NCI-H1436 (cell line): ENCODE measurements around the gene RAD51B.

Experiments
- DNase-seq: peaks from one replicate; lab custom pipeline; 2025; lab: John Stamatoyannopoulos, UW

RAD51B gene

DNA sequence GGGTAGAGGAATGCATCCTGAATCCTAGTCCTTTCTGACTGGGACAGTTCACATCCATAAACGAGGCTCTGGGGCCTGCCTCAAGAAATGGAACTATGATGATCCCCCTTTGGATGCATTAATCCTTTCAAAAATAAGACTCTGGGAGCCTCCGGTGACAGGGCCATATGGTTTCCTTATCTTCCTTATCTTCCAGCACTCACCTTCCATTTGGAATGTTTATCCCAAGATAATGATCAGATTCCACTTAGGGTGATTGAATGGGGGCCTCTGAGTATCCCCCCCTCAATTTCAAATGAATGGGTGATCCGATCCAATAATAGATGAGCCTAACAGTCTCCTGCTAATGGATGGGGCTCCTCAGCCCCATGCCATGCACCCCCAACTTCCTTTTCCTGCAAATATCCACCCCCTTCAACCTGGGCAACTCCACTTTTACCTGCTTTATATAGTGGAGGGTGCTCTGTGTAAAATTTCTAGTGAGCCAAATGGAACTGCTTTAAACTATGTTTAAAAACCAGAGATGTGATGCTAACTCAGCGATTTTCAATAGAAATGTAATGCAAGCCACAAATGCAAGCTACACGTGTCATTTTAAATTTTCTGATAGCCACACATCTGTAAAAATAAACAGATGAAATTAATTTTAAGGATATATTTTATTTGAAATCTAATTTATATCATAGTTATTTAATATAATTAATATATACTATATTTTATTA lies 815.5 kb downstream of the RAD51B start:
- DNase-seq = no peak

DNA sequence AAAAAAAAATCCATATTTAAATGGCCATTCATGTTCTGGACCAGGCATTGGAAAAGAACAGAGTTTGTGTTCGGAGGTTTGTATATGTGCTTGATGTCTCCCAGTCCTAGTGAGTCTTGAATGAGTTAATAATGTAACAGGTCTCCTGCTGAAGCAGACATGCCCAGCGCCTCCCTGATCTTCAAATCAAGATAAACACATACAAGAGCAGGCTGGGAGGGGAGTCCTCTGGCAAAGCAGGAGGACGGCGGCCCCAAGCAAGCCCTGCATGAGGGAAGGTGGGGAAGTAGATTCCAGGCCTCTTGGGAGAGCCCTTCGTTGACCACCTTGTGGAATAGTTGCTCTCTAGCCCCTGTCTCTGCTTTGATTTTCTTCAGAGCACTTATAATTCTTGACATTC lies 817.0 kb downstream of the RAD51B start:
- no peak for DNase-seq

DNA sequence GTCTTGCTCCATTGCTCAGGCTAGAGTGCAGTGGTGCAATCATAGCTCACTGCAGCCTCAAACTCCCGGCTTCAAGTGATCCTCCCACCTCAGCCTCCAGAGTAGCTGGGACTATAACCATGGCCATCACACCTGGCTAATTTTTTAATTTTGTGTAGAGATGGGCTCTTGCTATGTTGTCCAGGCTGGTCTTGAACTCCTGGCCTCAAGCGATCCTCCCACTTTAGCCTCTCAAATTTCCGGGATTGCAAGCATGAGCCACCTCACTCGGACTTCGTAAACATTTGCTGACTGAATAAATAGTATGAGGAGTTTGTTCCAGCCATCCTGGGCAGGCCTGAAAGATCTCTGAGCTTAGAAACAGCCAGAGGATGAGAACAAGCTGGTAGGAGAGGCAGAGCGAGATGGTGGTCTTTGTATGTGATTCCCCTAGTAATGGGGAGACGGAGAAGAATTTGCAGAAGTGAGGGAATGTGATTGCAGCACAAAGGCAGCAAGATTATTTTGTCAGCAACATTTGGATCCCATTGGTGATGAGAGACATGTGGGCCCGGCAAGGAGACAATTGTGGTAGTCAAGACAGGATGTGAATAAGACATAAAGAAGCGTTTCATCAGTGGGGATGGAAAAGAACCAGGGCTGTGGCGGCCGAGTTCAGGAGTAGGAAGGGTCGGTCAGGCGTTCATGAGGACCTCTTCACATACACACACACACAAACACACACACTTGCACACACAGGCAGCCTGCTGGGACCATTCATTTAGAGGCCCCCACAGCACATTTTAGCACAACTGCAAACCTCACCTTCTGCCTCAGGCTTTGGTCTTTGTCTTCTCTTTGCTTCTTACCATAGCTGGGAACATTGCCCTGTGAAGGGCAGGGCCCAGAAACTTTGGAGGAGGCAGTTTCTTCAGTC lies 817.8 kb downstream of the RAD51B start:
- no peak for DNase-seq

DNA sequence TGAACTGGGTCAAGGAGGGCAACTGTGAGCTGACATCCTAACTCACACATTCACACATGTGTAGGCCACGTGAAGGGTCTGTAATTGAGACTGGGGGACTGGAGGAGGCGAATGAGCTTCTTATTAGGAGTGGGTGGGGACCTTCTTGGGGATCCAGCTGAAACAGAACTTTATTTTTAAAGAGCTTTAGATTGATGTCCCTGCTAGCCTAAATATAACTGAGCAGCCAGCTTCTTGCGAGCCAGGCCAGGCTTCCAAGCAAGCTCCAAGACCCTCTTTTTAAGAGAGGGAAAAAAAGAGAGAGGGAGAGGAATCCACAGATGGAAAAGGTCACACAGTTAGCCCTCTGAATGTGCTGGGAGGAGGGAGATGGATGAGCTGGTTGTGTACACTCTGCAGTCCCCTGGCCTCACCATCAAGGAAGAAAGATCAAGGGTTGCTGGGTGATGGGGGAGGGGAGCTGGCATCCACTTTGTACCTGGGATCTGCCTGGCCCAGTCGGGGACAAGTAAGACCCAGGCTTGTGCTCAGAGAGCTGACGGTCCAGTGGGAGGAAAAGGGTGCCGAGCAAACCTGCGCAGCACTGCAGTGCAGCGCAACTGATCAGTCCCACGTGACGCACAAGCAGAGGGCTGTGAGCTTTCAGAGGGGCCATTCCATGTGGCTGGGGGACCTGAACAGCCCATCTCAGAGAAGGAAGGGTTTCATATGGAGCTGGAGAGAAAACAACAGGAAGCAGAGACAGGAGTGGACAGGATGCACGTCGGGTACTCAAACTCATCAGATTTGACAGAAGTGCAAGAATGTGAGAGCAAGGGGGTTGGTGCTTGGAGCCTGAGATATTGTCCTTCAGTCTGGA lies 818.8 kb downstream of the RAD51B start:
- no peak for DNase-seq

DNA sequence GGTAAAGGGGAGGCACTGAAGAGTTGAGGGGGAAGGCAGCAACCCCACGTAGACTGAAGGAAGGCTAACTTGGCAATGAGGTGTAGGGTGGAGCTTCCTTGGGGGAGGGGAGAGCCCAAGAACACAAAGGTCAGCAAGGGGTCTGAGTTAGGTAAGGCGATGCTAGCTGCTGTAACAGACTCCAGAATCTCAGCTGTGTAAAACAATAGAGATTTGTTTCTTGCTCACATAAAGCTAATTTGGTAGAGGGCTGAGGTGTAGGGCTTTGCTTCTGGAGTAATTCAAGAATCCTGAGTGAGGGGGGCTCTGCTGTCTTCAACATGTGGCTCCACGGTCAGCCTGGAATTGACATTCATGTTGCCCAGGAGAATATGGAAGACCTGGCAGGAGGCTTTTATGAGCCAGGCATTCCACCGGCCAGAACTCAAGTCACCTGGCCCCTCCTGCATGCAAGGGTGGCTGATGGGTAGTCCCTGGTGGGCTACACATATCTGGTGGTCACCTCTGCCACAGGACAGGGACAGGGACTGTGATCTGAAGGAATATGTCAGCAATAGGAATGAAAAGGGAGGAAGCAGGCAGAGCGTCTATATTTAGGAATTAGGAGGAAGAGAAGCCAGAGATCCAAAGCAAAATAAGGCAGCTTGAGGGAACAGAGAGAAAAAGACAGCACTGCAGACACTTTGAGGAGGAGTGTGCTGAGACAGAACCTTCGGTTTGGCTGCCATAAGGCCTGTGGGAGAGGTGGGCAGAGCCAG lies 819.6 kb downstream of the RAD51B start:
- no peak for DNase-seq

DNA sequence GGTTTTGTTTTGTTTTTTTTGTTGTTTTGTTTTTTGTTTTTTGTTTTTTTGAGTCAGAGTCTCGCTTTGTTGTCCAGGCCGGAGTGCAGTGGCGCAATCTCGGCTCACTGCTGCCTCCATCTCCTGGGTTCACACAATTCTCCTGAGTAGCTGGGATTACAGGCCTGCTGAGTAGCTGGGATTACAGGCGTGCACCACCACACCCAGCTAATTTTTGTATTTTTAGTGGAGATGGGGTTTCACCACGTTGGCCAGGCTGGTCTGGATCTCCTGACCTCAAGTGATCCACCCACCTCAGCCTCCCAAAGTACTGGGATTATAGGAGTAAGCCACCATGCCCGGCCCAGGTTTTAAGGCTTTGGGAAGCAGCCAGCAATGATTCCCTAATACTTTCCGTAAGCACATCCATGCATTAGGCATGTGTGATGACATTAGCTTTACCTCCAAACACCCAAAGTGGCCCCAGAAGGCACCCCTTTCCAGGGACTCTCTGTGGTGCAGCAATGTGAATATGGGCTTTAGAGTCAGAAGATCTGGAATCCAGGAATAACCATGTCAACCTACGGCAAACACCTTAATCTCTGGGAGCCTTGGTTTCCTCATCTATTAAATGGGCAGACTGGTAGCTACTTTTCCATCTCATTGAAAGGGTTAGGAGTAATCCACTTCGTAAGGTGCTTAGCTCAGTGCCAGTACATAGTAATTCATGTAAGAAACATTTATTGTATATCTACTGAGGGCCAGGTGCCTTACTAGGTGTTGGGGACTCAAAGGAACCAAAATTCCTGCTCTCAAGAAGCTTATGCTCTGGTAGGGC lies 820.4 kb downstream of the RAD51B start:
- no peak for DNase-seq

DNA sequence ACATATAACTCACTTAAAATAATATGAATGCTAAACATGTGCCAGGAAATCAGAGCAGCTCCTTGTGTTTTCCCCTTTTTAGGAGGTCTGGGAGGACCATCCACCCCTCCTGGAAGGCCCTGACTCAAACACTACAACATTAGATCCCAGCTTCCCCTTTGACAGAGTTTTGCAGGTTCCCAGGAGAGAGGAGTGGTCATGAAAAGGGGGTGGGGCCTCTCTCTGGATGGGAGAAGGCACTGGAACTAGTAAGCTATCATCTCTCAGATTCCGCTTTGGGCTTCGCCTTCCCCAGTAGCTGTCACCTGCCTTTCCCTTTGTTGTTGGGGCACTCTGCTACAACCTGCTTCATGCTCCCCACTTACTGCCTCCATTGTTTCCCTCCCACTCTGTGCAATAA lies 824.1 kb downstream of the RAD51B start:
- no peak for DNase-seq

DNA sequence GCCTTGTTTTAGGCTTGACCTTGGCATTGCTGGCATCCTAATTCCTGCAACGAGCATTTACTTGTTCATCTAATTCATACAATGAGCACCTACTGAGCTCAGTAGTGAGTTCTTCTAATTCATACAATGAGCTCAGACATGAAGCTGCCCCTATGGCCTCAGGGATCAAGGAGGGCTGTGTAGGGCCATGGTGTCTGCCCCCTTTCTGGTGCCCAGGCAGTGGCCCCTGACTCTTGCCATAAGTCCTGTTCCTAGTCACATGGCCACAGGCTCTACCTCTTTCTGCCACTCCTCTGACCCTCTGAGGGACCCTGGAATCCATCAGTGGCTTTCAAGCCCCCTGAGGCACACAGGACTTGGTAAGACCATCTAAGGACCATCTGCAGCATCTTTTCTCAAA lies 824.5 kb downstream of the RAD51B start:
- no peak for DNase-seq

DNA sequence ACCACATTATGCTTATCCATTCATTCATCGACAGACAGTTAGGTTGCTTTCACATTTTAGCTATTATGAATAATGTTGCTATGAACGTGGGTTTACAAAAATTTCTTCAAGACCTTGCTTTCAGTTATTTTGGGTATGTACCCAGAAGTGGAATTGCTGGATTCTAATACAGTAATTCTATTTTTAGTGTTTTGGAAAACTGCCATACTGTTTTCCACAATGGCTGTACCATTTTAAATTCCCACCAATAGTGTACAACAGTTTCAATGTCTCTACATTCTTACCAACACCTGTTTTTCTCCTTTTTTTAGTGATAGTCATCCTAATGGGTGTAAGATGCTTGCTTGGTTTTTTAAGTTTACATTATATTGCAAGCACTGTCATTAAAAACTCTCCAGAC lies 825.8 kb downstream of the RAD51B start:
- no peak for DNase-seq

DNA sequence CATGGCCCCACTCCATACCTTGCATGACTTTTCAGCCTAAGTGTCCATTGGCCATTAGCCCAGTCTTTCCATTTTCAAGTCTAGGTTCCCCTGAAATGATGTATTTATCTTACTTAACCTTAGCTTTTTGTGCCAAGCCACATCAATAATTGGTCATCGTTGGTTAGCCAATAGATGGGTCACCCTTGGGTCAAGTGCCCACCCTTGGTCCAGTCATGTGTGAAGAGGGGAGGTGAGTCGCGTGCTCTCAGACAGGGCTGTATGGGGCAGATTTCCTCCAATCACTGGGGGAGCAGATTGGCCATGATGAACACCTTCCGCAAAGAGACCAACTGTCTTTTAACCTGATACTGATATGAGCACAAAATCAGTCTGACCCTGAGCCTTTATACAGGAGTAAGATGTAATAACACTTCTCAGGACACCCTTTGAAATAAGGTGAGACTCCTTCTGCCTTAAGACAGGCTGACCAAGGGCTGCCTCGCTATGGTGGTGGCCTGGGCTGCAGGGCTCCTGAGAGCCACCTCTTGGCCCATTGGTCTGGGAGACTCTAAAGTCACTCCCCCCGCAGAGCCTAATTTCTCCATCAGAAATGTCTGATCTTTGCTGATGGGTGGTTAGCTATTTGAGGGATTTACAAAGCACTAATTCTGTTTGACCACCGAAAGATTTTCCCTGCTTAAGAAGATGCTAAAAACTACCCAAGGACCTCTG lies 830.1 kb downstream of the RAD51B start:
- DNase-seq = no peak

DNA sequence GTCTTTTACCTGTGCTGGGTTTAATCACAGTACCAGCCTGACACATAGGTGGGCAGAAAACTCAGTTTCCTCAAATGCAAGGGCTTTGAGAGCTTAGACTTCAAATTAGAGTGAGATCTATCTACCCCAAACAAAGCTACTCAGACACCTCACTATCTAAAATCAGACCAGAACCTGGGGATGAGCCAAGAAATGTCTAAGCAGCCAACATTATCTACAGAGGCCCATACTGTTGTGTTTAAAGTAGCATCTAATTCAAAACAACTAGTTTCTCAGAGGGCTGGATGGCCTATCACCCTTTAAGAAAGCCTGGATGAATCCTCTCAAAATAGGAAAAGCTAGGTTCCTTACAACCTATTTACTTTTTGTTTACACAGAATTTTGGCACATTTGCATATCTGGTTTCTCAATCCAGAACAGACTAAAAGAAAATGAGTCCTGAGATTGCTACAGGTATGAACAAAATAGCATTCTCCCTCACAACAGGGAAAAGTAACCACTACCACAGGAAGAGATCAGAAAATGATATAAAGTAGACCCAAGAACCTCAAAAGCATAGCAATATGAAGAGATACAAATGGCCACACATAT lies 830.9 kb downstream of the RAD51B start:
- DNase-seq = no peak

DNA sequence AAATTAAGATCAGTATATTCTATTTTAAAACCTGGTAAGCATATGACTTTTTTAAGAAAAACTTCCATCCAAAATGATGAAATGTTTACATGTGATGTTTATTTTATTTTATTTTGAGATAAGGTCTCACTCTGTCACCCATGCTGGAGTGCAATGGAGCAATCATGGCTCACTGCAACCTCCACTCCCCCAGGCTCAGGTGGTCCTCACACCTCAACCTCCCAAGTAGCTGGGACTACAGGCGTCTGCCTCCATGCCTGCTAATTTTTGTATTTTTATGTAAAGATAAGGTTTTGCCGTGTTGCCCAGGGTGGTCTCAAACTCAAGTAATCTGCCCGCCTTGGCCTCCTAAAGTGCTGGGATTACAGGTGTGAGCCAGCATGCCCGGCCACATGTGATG lies 831.5 kb downstream of the RAD51B start:
- no peak for DNase-seq

DNA sequence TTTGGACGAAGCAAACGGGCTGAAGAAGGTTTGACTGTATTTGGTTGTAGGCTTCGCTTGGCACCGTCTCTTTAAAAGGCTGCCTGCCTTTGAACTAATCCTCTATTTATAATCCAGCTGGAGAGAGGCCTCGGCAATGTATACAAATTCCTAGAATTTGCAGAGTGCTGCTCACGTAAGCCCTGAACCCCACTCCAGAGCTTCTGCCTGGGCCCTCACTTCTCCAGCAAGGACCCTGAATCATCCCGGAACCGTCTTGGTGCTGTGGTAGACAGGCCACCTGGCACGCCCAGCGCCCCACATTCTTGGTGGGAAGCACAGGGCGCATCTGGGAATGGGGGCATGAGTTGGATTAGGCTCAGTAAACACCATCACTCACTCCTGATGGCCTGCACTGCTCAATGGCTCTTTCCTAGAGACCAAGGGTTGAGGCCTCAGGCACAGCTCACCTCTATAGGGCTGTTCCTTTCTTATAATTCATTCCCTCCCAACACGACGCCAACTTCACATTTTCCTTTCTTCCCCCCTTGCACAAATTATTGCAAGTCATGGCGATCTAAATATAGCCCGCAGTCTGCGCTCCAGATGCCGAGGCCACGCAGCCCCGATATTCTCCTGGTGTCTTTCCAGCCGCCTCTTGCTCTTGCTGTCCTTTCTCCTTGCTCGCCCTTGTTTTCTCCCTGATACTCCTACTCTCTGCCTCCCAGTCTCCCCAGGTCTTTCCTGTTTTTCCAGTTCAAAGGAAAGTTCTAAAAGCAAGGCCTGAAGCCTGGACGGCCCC lies 832.3 kb downstream of the RAD51B start:
- DNase-seq = no peak

DNA sequence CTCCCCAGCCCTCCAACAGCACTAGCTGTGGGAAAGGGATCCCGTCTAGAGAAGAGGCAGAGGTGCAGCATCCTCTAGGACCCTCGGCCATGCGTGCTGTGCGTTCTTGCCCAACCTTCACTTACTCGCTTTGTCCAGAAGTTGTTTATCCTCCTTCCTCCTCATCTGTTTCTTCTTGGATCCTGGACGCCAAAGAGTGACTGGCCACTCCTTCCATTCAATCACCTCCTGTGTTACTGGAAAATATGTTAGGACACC lies 832.8 kb downstream of the RAD51B start:
- no peak for DNase-seq

DNA sequence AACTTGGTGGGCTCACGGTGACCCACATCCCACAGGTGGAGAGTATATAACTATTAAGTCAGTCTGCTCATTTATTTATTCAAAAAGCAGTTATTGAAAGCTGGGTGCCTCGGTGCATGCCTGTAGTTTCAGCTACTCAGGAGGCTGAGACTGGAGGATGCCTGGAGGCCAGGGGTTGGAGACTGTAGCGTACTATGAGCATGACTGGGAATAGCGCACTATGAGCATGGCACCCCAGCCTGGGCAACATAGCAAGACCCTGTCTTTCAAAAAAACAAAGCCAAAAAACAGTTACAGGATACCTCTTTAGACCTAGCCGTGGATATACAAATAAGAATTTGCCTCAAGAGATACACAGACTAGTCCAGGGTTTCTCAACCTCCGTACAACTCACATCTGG lies 833.5 kb downstream of the RAD51B start:
- no peak for DNase-seq

DNA sequence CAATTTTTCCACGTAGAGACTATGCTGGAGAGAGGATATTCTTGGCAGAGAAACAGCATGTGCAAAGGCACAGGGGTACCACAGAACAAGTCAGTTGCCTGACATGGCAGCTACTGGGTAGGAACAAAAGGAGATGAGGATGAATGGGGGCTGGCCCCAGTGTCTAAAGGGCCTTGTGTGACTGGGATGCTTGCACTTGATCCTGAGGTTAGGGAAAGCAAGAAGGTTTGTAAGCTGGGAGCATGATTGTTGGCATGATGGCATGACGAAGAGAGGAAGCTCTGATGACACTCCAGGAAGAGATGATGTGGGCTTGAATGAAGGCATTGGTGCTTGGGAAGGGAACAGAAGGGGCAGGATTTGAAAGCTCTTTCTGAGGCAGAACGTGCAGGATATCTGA lies 834.2 kb downstream of the RAD51B start:
- no peak for DNase-seq

DNA sequence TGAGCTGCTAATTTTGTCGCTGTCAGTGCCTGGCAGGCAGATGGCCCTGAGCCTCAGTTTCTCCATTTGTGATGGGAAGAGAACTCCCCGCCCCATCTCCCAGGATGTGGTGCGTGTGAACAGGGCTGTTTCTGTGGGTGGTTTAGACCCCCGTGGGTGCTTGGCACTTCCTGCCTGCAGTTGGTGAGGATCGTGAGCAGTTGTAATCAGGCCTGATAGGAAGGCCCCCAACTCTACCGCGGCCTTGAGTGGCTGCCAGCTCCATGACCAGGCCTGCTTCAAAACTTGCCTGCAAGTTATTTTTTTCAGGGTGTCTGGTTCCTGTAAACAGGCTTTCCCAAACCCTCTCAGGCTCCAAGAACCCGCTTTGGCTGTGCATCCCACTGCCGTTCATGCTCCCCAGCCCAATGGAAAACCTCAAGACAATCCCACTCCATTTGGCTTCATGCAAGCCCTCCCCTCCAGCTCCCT lies 834.9 kb downstream of the RAD51B start:
- no peak for DNase-seq

DNA sequence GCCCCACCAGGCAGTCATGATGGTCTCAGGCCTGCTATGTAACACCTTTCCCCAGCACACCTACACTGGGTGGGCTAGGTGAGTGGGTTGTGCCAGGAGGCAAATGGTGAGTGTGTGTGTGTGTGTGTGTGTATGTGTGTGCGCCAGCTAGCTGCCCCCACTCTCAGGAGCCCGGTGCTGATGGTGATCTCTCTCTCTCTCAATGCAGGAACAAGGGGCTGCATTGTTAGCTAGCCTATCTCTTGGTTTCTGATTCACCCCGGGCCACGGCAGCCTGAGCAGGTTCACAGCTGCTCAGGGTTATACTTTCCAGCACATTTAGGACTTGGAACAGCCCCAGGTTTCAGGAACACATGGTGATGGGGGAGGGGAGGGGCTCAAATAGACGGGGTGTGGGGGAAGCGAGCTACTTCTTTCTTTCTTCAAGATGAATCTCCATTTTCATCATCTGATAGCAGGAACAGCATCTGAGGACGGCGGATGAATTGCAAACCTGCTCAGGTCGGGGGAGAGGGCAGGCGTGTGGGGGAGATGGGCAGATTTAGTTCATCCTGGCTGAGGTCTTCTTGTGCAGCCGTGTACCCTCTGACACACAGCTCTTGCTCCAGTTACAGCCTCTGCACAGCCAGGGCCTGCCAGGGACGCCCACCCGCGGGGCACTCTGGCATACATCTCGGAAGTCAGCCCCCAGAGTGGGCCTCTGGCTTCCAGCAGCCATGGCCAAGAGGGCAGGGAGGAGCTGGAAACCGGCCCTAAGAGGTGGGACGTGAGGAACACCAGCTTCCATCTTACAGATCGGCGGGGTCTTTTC lies 835.6 kb downstream of the RAD51B start:
- no peak for DNase-seq
